Measurements from ENCODE around the gene DNAJB11. TPM values are rescaled to one million over a fixed set of nuclear protein-coding genes. Genes with fewer than 3 reads are reported as not detected.
"Not testable (repeated sequence)": the region's sequence is repeated elsewhere in the genome, so short reads cannot be mapped to it uniquely, and the experiment has no call there.

DNAJB11 gene
- total RNA-seq, 1 donor from 2014 or later: 24.6 TPM

DNA sequence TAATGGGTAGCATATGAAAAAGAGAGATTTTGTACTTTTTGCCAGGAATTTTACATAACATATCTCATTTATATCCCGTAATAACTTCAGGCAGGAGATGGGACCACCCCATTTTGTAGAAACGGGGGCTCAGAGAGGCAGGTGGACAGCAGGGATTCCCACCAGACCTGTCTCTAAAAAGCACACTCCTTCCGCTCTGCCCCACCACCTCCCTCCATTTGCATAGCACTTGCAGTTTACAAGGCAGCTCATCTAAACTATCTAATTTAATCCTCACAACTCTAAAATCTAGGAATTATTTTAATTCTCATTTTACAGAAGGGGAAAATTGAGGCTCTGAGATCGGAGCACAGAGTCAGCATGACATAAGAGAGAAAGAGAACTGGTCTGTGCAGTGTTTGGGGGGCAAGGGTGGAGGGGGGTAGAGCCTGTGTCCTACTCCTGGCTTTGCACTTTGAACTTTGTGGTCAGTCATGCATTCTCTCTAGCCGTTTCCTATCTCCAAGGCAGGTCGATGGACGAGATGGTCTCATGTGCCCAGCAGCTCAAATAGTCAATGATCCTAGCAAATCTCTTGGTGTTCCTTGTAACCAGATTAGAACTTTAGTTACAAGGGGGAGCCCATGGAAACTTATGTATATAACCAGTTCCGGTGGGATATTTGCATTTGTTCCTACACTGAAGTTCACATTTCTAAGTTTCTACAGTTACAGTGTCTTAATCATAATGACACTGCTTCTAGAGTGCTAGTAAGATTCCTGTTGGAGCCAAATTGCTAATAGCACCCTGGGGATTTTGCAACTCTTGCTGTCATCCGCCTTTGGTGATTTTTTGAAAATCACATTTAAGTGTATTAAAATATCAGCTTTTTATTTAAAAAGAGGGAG, 44.9 kb upstream of the DNAJB11 start:
- H3K27ac ChIP-seq (replicated peaks): no peak overlapping the region
- H3K9me3 ChIP-seq (replicated peaks): no peaks in the 10 kb centered on the region
- H3K27me3 ChIP-seq (ENCODE audit: low read depth): peaks cover 16% of the 10 kb centered on the region
- no peak for DNase-seq
- intact Hi-C loops (cut with micrococcal nuclease): no loop called here
- no peak overlapping the region for H3K4me3 ChIP-seq
- H3K4me1 ChIP-seq: no peaks in the 10 kb centered on the region
- TF ChIP-seq, protein P1, sequence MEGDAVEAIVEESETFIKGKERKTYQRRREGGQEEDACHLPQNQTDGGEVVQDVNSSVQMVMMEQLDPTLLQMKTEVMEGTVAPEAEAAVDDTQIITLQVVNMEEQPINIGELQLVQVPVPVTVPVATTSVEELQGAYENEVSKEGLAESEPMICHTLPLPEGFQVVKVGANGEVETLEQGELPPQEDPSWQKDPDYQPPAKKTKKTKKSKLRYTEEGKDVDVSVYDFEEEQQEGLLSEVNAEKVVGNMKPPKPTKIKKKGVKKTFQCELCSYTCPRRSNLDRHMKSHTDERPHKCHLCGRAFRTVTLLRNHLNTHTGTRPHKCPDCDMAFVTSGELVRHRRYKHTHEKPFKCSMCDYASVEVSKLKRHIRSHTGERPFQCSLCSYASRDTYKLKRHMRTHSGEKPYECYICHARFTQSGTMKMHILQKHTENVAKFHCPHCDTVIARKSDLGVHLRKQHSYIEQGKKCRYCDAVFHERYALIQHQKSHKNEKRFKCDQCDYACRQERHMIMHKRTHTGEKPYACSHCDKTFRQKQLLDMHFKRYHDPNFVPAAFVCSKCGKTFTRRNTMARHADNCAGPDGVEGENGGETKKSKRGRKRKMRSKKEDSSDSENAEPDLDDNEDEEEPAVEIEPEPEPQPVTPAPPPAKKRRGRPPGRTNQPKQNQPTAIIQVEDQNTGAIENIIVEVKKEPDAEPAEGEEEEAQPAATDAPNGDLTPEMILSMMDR (IDR thresholded peaks at IDR 0.05; ENCODE audit: borderline replicate concordance): no peak
- H3K36me3 ChIP-seq: no peaks in the 10 kb centered on the region

DNA sequence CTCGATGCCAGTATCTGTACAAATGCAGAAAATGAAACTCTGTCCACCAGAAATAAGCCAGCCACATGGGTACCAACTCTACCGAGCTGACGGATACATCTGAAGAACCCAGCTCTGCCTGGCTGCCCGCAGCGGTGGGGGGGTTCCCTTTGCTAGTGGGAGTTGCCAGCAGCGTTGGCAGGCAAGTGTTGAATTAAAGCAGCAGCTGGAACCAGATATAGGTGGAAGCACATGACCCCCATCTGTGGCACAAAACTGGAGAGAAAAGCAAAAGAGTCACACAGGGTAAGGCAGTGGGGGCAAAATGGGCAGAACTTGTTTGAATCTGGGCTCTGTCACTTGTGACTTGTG, 44.3 kb upstream of the DNAJB11 start:
- H3K9me3 ChIP-seq (replicated peaks): no peaks in the 10 kb centered on the region
- H3K4me1 ChIP-seq: no peaks in the 10 kb centered on the region
- H3K36me3 ChIP-seq: no peaks in the 10 kb centered on the region
- DNase-seq: no peak
- no peak overlapping the region for H3K4me3 ChIP-seq
- TF ChIP-seq, protein P1 (IDR thresholded peaks at IDR 0.05; ENCODE audit: borderline replicate concordance): no peak
- H3K27me3 ChIP-seq (ENCODE audit: low read depth): peaks cover 16% of the 10 kb centered on the region
- no peak overlapping the region for H3K27ac ChIP-seq (replicated peaks)
- intact Hi-C loops (cut with micrococcal nuclease): no loop called here

DNA sequence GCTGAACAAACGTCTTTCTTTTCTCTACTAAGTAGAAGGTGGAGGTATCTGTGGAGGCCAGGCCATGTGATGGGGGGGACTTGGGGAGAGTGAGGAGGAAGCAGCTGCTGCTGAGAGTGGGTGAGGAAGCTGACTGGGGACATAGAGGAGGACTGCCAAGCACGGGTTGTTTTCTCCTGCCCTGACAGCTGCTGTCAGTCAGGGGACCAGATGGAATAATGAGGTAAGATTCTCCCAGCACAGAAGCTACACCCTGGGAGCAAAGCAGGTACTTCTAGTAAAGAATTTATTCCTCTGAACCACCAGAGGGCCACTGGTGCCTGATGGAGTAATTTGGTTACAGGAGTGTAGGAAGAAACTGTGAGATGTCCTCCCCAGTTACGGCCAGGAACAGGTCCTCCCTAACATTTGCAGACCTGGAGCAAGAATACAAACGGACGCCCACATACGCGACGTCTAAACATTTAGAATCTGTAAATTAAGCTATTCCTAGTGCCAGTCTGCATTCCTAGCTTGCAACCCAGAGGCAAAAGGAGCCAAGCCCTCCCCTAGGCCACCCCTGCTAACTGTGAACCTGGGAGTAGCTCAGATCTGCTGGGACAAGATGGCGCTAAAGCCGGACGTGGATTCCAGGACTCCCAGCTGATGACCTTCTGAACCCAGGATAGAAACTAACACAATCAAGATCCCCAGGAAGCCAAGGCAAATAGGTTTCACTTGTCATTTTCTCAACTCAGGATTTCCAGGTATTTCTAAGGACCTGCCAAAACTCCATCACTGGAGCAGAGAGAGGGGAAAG, 41.1 kb upstream of the DNAJB11 start:
- no peak overlapping the region for H3K4me3 ChIP-seq
- H3K27ac ChIP-seq (replicated peaks): no peak overlapping the region
- DNase-seq: no peak
- H3K9me3 ChIP-seq (replicated peaks): no peaks in the 10 kb centered on the region
- H3K27me3 ChIP-seq (ENCODE audit: low read depth): peaks cover 10% of the 10 kb centered on the region
- intact Hi-C loops (cut with micrococcal nuclease): no loop called here
- H3K4me1 ChIP-seq: no peaks in the 10 kb centered on the region
- TF ChIP-seq, protein P1 (IDR thresholded peaks at IDR 0.05; ENCODE audit: borderline replicate concordance): no peak
- H3K36me3 ChIP-seq: no peaks in the 10 kb centered on the region

DNA sequence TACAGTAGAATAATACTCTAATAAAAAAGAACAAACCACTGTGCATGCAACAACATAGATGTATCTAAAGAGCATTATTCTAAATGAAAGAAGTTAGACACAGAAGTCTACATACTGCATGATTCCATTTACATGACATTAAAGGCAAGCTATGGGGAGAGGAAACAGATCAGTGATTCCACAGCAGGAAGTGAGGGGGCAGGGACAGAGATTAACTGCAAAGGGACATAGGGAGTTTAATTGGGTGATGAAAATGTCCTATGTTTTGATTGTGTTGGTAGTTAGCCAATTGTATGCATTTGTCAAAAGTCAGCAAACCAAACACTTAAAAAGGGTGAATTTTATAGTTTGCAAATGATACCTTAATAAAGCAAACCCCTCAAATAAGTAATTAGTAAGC, 40.1 kb upstream of the DNAJB11 start:
- H3K36me3 ChIP-seq: no peaks in the 10 kb centered on the region
- DNase-seq: no peak
- intact Hi-C loops (cut with micrococcal nuclease): no loop called here
- no peak overlapping the region for H3K27ac ChIP-seq (replicated peaks)
- no peaks in the 10 kb centered on the region for H3K4me1 ChIP-seq
- H3K27me3 ChIP-seq (ENCODE audit: low read depth): no peaks in the 10 kb centered on the region
- no peak overlapping the region for H3K4me3 ChIP-seq
- TF ChIP-seq, protein P1 (IDR thresholded peaks at IDR 0.05; ENCODE audit: borderline replicate concordance): no peak
- H3K9me3 ChIP-seq (replicated peaks): no peaks in the 10 kb centered on the region

DNA sequence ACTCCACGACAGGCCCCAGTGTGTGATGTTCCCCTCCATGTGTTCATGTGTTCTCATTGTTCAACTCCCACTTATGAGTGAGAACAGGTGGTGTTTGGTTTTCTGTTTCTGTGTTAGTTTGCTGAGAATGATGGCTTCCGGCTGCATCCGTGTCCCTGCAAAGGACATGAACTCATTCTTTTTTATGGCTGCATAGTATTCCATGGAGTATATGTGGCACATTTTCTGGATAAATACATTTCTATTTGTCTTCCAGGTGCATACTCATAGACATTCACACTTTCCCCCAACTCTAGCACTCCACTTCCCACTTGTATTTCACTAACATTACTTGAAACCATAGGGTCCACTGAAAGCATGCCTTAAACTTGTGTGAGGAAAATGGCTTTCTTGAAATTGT, 38.8 kb upstream of the DNAJB11 start:
- H3K9me3 ChIP-seq (replicated peaks); H3K4me1 ChIP-seq; H3K4me3 ChIP-seq; H3K27ac ChIP-seq (replicated peaks); intact Hi-C loops (cut with micrococcal nuclease); H3K27me3 ChIP-seq (ENCODE audit: low read depth); H3K36me3 ChIP-seq; DNase-seq: not testable (repeated sequence)

Measured in left ventricle myocardium inferior (tissue), 1 donor.